BLaER1 (cell line): ENCODE results near the gene SKAP2.

Source experiments
- H3K27ac ChIP-seq: shearing (Covaris generic); formaldehyde crosslinking; 2 replicates; pipeline ENCODE4 v1.8.1; 2022
- H3K27me3 ChIP-seq: shearing (Covaris generic); formaldehyde crosslinking; 2 replicates; pipeline ENCODE4 v1.8.1; 2022
- H3K36me3 ChIP-seq: shearing (Covaris generic); formaldehyde crosslinking; 2 replicates; pipeline ENCODE4 v1.8.1; 2022
- H3K4me1 ChIP-seq: shearing (Covaris generic); formaldehyde crosslinking; 2 replicates; pipeline ENCODE4 v1.8.1; 2022
- H3K4me2 ChIP-seq: shearing (Covaris generic); formaldehyde crosslinking; 2 replicates; pipeline ENCODE4 v1.8.1; 2022
- H3K4me3 ChIP-seq: shearing (Covaris generic); formaldehyde crosslinking; 2 replicates; pipeline ENCODE4 v1.8.1; 2022
- H3K9ac ChIP-seq: shearing (Covaris generic); formaldehyde crosslinking; 2 replicates; pipeline ENCODE4 v1.8.1; 2022
- H3K9me3 ChIP-seq: shearing (Covaris generic); formaldehyde crosslinking; 2 replicates; pipeline ENCODE4 v1.8.1; 2022
- H4K20me1 ChIP-seq: shearing (Covaris generic); formaldehyde crosslinking; 2 replicates; pipeline ENCODE4 v1.8.1; 2022
- Cebpa-rat ChIP-seq: shearing (Covaris generic); IDR thresholded peaks from 2 replicates; pipeline ENCODE4 v1.8.1; 2022

SKAP2 gene

GRCh38 chr7:26631601-26632000, 232.8 kb downstream of the SKAP2 start:
- H3K27me3 ChIP-seq: no peaks in the 10 kb centered on the region
- no peaks in the 10 kb centered on the region for H3K9me3 ChIP-seq
- TF ChIP-seq Cebpa-rat: no peak
- no peaks in the 10 kb centered on the region for H4K20me1 ChIP-seq
- no peaks in the 10 kb centered on the region for H3K36me3 ChIP-seq
- H3K27ac ChIP-seq: no peak overlapping the region
- no peak overlapping the region for H3K9ac ChIP-seq
- H3K4me2 ChIP-seq: no peak overlapping the region
- no peak overlapping the region for H3K4me3 ChIP-seq
- H3K4me1 ChIP-seq: no peaks in the 10 kb centered on the region

- no peaks in the 10 kb centered on the region for H3K9me3 ChIP-seq
- no peak overlapping the region for H3K9ac ChIP-seq
- no peak overlapping the region for H3K4me3 ChIP-seq
- no peak overlapping the region for H3K27ac ChIP-seq
- TF ChIP-seq Cebpa-rat: no peak
- H3K4me1 ChIP-seq: no peaks in the 10 kb centered on the region
- no peaks in the 10 kb centered on the region for H3K36me3 ChIP-seq
- H3K4me2 ChIP-seq: no peak overlapping the region
- no peaks in the 10 kb centered on the region for H3K27me3 ChIP-seq
- H4K20me1 ChIP-seq: no peaks in the 10 kb centered on the region
Measured at GRCh38 chr7:26630941-26631580, 233.3 kb downstream of the SKAP2 start.

- TF ChIP-seq Cebpa-rat: no peak
- H3K27ac ChIP-seq: no peak overlapping the region
Measured at GRCh38 chr7:26630361-26630760, 234.0 kb downstream of the SKAP2 start.

GRCh38 chr7:26629696-26630095, 234.7 kb downstream of the SKAP2 start:
- Histone ChIP-seq H3K4me3 (no peak overlapping the region), H4K20me1 (no peaks in the 10 kb centered on the region), H3K27ac (no peak overlapping the region), H3K9ac (no peak overlapping the region), H3K27me3 (no peaks in the 10 kb centered on the region), H3K4me2 (no peak overlapping the region), H3K4me1 (no peaks in the 10 kb centered on the region), H3K9me3 (no peaks in the 10 kb centered on the region), H3K36me3 (no peaks in the 10 kb centered on the region)
- TF ChIP-seq Cebpa-rat: no peak

More at GRCh38 chr7:26630361-26630760, 234.0 kb downstream of the SKAP2 start:
- H3K9ac ChIP-seq: no peak overlapping the region
- no peak overlapping the region for H3K4me2 ChIP-seq
- H3K4me3 ChIP-seq: no peak overlapping the region
- H3K9me3 ChIP-seq: no peaks in the 10 kb centered on the region
- no peaks in the 10 kb centered on the region for H4K20me1 ChIP-seq
- H3K27me3 ChIP-seq: no peaks in the 10 kb centered on the region
- no peaks in the 10 kb centered on the region for H3K4me1 ChIP-seq
- H3K36me3 ChIP-seq: no peaks in the 10 kb centered on the region

- Histone ChIP-seq H3K4me2 (no peak overlapping the region), H3K4me3 (no peak overlapping the region), H4K20me1 (no peaks in the 10 kb centered on the region), H3K9ac (no peak overlapping the region), H3K9me3 (no peaks in the 10 kb centered on the region), H3K4me1 (no peaks in the 10 kb centered on the region), H3K36me3 (no peaks in the 10 kb centered on the region), H3K27me3 (no peaks in the 10 kb centered on the region), H3K27ac (no peak overlapping the region)
- TF ChIP-seq Cebpa-rat: no peak
Measured at GRCh38 chr7:26627891-26628341, 236.5 kb downstream of the SKAP2 start.

GRCh38 chr7:26627221-26627620, 237.2 kb downstream of the SKAP2 start:
- Histone ChIP-seq H3K27ac (no peak overlapping the region), H3K4me1 (no peaks in the 10 kb centered on the region), H3K27me3 (no peaks in the 10 kb centered on the region), H3K9me3 (no peaks in the 10 kb centered on the region), H3K9ac (no peak overlapping the region), H3K4me3 (no peak overlapping the region), H3K4me2 (no peak overlapping the region), H3K36me3 (no peaks in the 10 kb centered on the region), H4K20me1 (no peaks in the 10 kb centered on the region)
- no peak for TF ChIP-seq Cebpa-rat

GRCh38 chr7:26626687-26627086, 237.7 kb downstream of the SKAP2 start:
- no peaks in the 10 kb centered on the region for H3K27me3 ChIP-seq
- no peak overlapping the region for H3K4me3 ChIP-seq
- H3K4me1 ChIP-seq: no peaks in the 10 kb centered on the region
- H3K27ac ChIP-seq: no peak overlapping the region
- no peak overlapping the region for H3K9ac ChIP-seq
- no peaks in the 10 kb centered on the region for H3K9me3 ChIP-seq
- H3K36me3 ChIP-seq: no peaks in the 10 kb centered on the region
- no peak for TF ChIP-seq Cebpa-rat
- H4K20me1 ChIP-seq: no peaks in the 10 kb centered on the region
- no peak overlapping the region for H3K4me2 ChIP-seq

GRCh38 chr7:26626156-26626555, 238.2 kb downstream of the SKAP2 start:
- Histone ChIP-seq H4K20me1 (no peaks in the 10 kb centered on the region), H3K4me1 (no peaks in the 10 kb centered on the region), H3K9me3 (no peaks in the 10 kb centered on the region), H3K4me3 (no peak overlapping the region), H3K36me3 (no peaks in the 10 kb centered on the region), H3K9ac (no peak overlapping the region), H3K4me2 (no peak overlapping the region), H3K27ac (no peak overlapping the region), H3K27me3 (no peaks in the 10 kb centered on the region)
- TF ChIP-seq Cebpa-rat: no peak

- no peak overlapping the region for H3K27ac ChIP-seq
- no peaks in the 10 kb centered on the region for H3K4me1 ChIP-seq
- no peak overlapping the region for H3K9ac ChIP-seq
- no peaks in the 10 kb centered on the region for H3K36me3 ChIP-seq
- no peaks in the 10 kb centered on the region for H4K20me1 ChIP-seq
- TF ChIP-seq Cebpa-rat: no peak
- H3K27me3 ChIP-seq: no peaks in the 10 kb centered on the region
- H3K4me3 ChIP-seq: no peak overlapping the region
- H3K9me3 ChIP-seq: no peaks in the 10 kb centered on the region
- H3K4me2 ChIP-seq: no peak overlapping the region
Measured at GRCh38 chr7:26625286-26625685, 239.1 kb downstream of the SKAP2 start.

- Histone ChIP-seq H3K9ac (no peak overlapping the region), H3K27ac (no peak overlapping the region), H3K4me3 (no peak overlapping the region), H3K27me3 (no peaks in the 10 kb centered on the region), H3K4me1 (no peaks in the 10 kb centered on the region), H4K20me1 (no peaks in the 10 kb centered on the region), H3K9me3 (no peaks in the 10 kb centered on the region), H3K36me3 (no peaks in the 10 kb centered on the region), H3K4me2 (no peak overlapping the region)
- no peak for TF ChIP-seq Cebpa-rat
Measured at GRCh38 chr7:26624839-26625238, 239.6 kb downstream of the SKAP2 start.

- Histone ChIP-seq H3K4me2 (no peak overlapping the region), H3K4me1 (no peaks in the 10 kb centered on the region), H3K4me3 (no peak overlapping the region), H3K36me3 (no peaks in the 10 kb centered on the region), H3K9ac (no peak overlapping the region), H3K27me3 (no peaks in the 10 kb centered on the region), H3K27ac (no peak overlapping the region), H3K9me3 (no peaks in the 10 kb centered on the region), H4K20me1 (no peaks in the 10 kb centered on the region)
- TF ChIP-seq Cebpa-rat: no peak
Measured at GRCh38 chr7:26624431-26624830, 240.0 kb downstream of the SKAP2 start.
